ENCODE results near the gene ZNF627.
A peak's percentile ranks its signal among the peaks of the same experiment; 100 is the strongest.

Gene ZNF627

GRCh38 chr19:11639245-11639601, 41.9 kb downstream of the ZNF627 start:
- Histone ChIP-seq H3K27ac (ENCODE audit: low read depth, low read length) (no peak overlapping the region), H3K27me3 (ENCODE audit: control insufficient read depth in 1 of 2, insufficient read depth in 2 of 2, low read length in 2 of 2) (no peaks in the 10 kb centered on the region), H3K9me3 (ENCODE audit: low read length) (no peaks in the 10 kb centered on the region), H3K9ac (ENCODE audit: low read length) (no peak overlapping the region), H3K4me3 (ENCODE audit: low read depth in 1 of 2, low read length in 2 of 2) (peak overlapping the region; percentile 59 to 69), H3K4me1 (ENCODE audit: insufficient read depth, low read length) (no peaks in the 10 kb centered on the region), H3K36me3 (ENCODE audit: insufficient read depth, low read length) (no peaks in the 10 kb centered on the region)

- H3K4me3 ChIP-seq (ENCODE audit: low read depth in 1 of 2, low read length in 2 of 2) = peak overlapping the region; percentile 59 to 69
- peak overlapping the region; percentile 21 for H3K9ac ChIP-seq (ENCODE audit: low read length)
- H3K4me1 ChIP-seq (ENCODE audit: insufficient read depth, low read length) = no peaks in the 10 kb centered on the region
- H3K27ac ChIP-seq (ENCODE audit: low read depth, low read length) = peak overlapping the region; percentile 23
- no peaks in the 10 kb centered on the region for H3K27me3 ChIP-seq (ENCODE audit: control insufficient read depth in 1 of 2, insufficient read depth in 2 of 2, low read length in 2 of 2)
- H3K36me3 ChIP-seq (ENCODE audit: insufficient read depth, low read length) = no peaks in the 10 kb centered on the region
- H3K9me3 ChIP-seq (ENCODE audit: low read length) = no peaks in the 10 kb centered on the region
These were observed 42.6 kb downstream of the ZNF627 start for GRCh38 chr19:11639602-11640471.

GRCh38 chr19:11641244-11641643, 44.0 kb downstream of the ZNF627 start:
- H3K36me3 ChIP-seq (ENCODE audit: insufficient read depth, low read length) = no peaks in the 10 kb centered on the region
- no peak overlapping the region for H3K9ac ChIP-seq (ENCODE audit: low read length)
- H3K27ac ChIP-seq (ENCODE audit: low read depth, low read length) = no peak overlapping the region
- no peaks in the 10 kb centered on the region for H3K27me3 ChIP-seq (ENCODE audit: control insufficient read depth in 1 of 2, insufficient read depth in 2 of 2, low read length in 2 of 2)
- H3K4me3 ChIP-seq (ENCODE audit: low read depth in 1 of 2, low read length in 2 of 2) = no peak overlapping the region
- H3K4me1 ChIP-seq (ENCODE audit: insufficient read depth, low read length) = no peaks in the 10 kb centered on the region
- no peaks in the 10 kb centered on the region for H3K9me3 ChIP-seq (ENCODE audit: low read length)

GRCh38 chr19:11642902-11643301, 45.6 kb downstream of the ZNF627 start:
- no peaks in the 10 kb centered on the region for H3K27me3 ChIP-seq (ENCODE audit: control insufficient read depth in 1 of 2, insufficient read depth in 2 of 2, low read length in 2 of 2)
- no peak overlapping the region for H3K27ac ChIP-seq (ENCODE audit: low read depth, low read length)
- no peaks in the 10 kb centered on the region for H3K9me3 ChIP-seq (ENCODE audit: low read length)
- no peak overlapping the region for H3K4me3 ChIP-seq (ENCODE audit: low read depth in 1 of 2, low read length in 2 of 2)
- H3K9ac ChIP-seq (ENCODE audit: low read length) = no peak overlapping the region
- H3K36me3 ChIP-seq (ENCODE audit: insufficient read depth, low read length) = no peaks in the 10 kb centered on the region
- H3K4me1 ChIP-seq (ENCODE audit: insufficient read depth, low read length) = no peaks in the 10 kb centered on the region

- Histone ChIP-seq H3K27ac (ENCODE audit: low read depth, low read length) (no peak overlapping the region), H3K27me3 (ENCODE audit: control insufficient read depth in 1 of 2, insufficient read depth in 2 of 2, low read length in 2 of 2) (no peaks in the 10 kb centered on the region), H3K36me3 (ENCODE audit: insufficient read depth, low read length) (no peaks in the 10 kb centered on the region), H3K9me3 (ENCODE audit: low read length) (peaks cover 6% of the 10 kb centered on the region), H3K4me3 (ENCODE audit: low read depth in 1 of 2, low read length in 2 of 2) (no peak overlapping the region), H3K4me1 (ENCODE audit: insufficient read depth, low read length) (no peaks in the 10 kb centered on the region), H3K9ac (ENCODE audit: low read length) (no peak overlapping the region)
These were observed 52.7 kb downstream of the ZNF627 start for GRCh38 chr19:11649941-11650340.

- Histone ChIP-seq H3K36me3 (ENCODE audit: insufficient read depth, low read length) (no peaks in the 10 kb centered on the region), H3K4me3 (ENCODE audit: low read depth in 1 of 2, low read length in 2 of 2) (no peak overlapping the region), H3K27me3 (ENCODE audit: control insufficient read depth in 1 of 2, insufficient read depth in 2 of 2, low read length in 2 of 2) (no peaks in the 10 kb centered on the region), H3K4me1 (ENCODE audit: insufficient read depth, low read length) (no peaks in the 10 kb centered on the region), H3K27ac (ENCODE audit: low read depth, low read length) (no peak overlapping the region), H3K9me3 (ENCODE audit: low read length) (peaks cover 6% of the 10 kb centered on the region), H3K9ac (ENCODE audit: low read length) (no peak overlapping the region)
These were observed 53.8 kb downstream of the ZNF627 start for GRCh38 chr19:11651062-11651461.

GRCh38 chr19:11652056-11652455, 54.8 kb downstream of the ZNF627 start:
- Histone ChIP-seq H3K36me3 (ENCODE audit: insufficient read depth, low read length) (no peaks in the 10 kb centered on the region), H3K9me3 (ENCODE audit: low read length) (peaks cover 6% of the 10 kb centered on the region), H3K27me3 (ENCODE audit: control insufficient read depth in 1 of 2, insufficient read depth in 2 of 2, low read length in 2 of 2) (no peaks in the 10 kb centered on the region), H3K4me1 (ENCODE audit: insufficient read depth, low read length) (no peaks in the 10 kb centered on the region), H3K9ac (ENCODE audit: low read length) (no peak overlapping the region), H3K27ac (ENCODE audit: low read depth, low read length) (no peak overlapping the region), H3K4me3 (ENCODE audit: low read depth in 1 of 2, low read length in 2 of 2) (peak overlapping the region in 1 of 2 donors; percentile 9)

- Histone ChIP-seq H3K4me1 (ENCODE audit: insufficient read depth, low read length) (no peaks in the 10 kb centered on the region), H3K9me3 (ENCODE audit: low read length) (peaks cover 6% of the 10 kb centered on the region), H3K27me3 (ENCODE audit: control insufficient read depth in 1 of 2, insufficient read depth in 2 of 2, low read length in 2 of 2) (no peaks in the 10 kb centered on the region), H3K27ac (ENCODE audit: low read depth, low read length) (no peak overlapping the region), H3K9ac (ENCODE audit: low read length) (no peak overlapping the region), H3K36me3 (ENCODE audit: insufficient read depth, low read length) (no peaks in the 10 kb centered on the region), H3K4me3 (ENCODE audit: low read depth in 1 of 2, low read length in 2 of 2) (peak overlapping the region in 1 of 2 donors; percentile 9)
These were observed 55.2 kb downstream of the ZNF627 start for GRCh38 chr19:11652492-11652891.

GRCh38 chr19:11656535-11656934, 59.3 kb downstream of the ZNF627 start:
- H3K36me3 ChIP-seq (ENCODE audit: insufficient read depth, low read length) = no peaks in the 10 kb centered on the region
- no peaks in the 10 kb centered on the region for H3K4me1 ChIP-seq (ENCODE audit: insufficient read depth, low read length)
- H3K27me3 ChIP-seq (ENCODE audit: control insufficient read depth in 1 of 2, insufficient read depth in 2 of 2, low read length in 2 of 2) = no peaks in the 10 kb centered on the region
- H3K9ac ChIP-seq (ENCODE audit: low read length) = no peak overlapping the region
- H3K27ac ChIP-seq (ENCODE audit: low read depth, low read length) = no peak overlapping the region
- peaks cover 6% of the 10 kb centered on the region for H3K9me3 ChIP-seq (ENCODE audit: low read length)
- H3K4me3 ChIP-seq (ENCODE audit: low read depth in 1 of 2, low read length in 2 of 2) = no peak overlapping the region

- H3K36me3 ChIP-seq (ENCODE audit: insufficient read depth, low read length) = no peaks in the 10 kb centered on the region
- H3K27me3 ChIP-seq (ENCODE audit: control insufficient read depth in 1 of 2, insufficient read depth in 2 of 2, low read length in 2 of 2) = no peaks in the 10 kb centered on the region
- H3K27ac ChIP-seq (ENCODE audit: low read depth, low read length) = no peak overlapping the region
- H3K4me3 ChIP-seq (ENCODE audit: low read depth in 1 of 2, low read length in 2 of 2) = no peak overlapping the region
- H3K9ac ChIP-seq (ENCODE audit: low read length) = no peak overlapping the region
- no peaks in the 10 kb centered on the region for H3K9me3 ChIP-seq (ENCODE audit: low read length)
- H3K4me1 ChIP-seq (ENCODE audit: insufficient read depth, low read length) = no peaks in the 10 kb centered on the region
These were observed 60.0 kb downstream of the ZNF627 start for GRCh38 chr19:11657307-11657706.

- no peak overlapping the region for H3K27ac ChIP-seq (ENCODE audit: low read depth, low read length)
- no peaks in the 10 kb centered on the region for H3K9me3 ChIP-seq (ENCODE audit: low read length)
- H3K9ac ChIP-seq (ENCODE audit: low read length) = no peak overlapping the region
- no peak overlapping the region for H3K4me3 ChIP-seq (ENCODE audit: low read depth in 1 of 2, low read length in 2 of 2)
- H3K36me3 ChIP-seq (ENCODE audit: insufficient read depth, low read length) = no peaks in the 10 kb centered on the region
- H3K27me3 ChIP-seq (ENCODE audit: control insufficient read depth in 1 of 2, insufficient read depth in 2 of 2, low read length in 2 of 2) = no peaks in the 10 kb centered on the region
- no peaks in the 10 kb centered on the region for H3K4me1 ChIP-seq (ENCODE audit: insufficient read depth, low read length)
These were observed 61.7 kb downstream of the ZNF627 start for GRCh38 chr19:11658970-11659369.

GRCh38 chr19:11659612-11660011, 62.3 kb downstream of the ZNF627 start:
- H3K27me3 ChIP-seq (ENCODE audit: control insufficient read depth in 1 of 2, insufficient read depth in 2 of 2, low read length in 2 of 2) = no peaks in the 10 kb centered on the region
- H3K9me3 ChIP-seq (ENCODE audit: low read length) = no peaks in the 10 kb centered on the region
- H3K4me3 ChIP-seq (ENCODE audit: low read depth in 1 of 2, low read length in 2 of 2) = no peak overlapping the region
- no peaks in the 10 kb centered on the region for H3K4me1 ChIP-seq (ENCODE audit: insufficient read depth, low read length)
- no peaks in the 10 kb centered on the region for H3K36me3 ChIP-seq (ENCODE audit: insufficient read depth, low read length)
- H3K27ac ChIP-seq (ENCODE audit: low read depth, low read length) = no peak overlapping the region
- no peak overlapping the region for H3K9ac ChIP-seq (ENCODE audit: low read length)
